ENCODE measurements around the gene MCUR1.
"Not testable (repeated sequence)": the region's sequence is repeated elsewhere in the genome, so short reads cannot be mapped to it uniquely, and the experiment has no call there.

MCUR1 gene

DNA sequence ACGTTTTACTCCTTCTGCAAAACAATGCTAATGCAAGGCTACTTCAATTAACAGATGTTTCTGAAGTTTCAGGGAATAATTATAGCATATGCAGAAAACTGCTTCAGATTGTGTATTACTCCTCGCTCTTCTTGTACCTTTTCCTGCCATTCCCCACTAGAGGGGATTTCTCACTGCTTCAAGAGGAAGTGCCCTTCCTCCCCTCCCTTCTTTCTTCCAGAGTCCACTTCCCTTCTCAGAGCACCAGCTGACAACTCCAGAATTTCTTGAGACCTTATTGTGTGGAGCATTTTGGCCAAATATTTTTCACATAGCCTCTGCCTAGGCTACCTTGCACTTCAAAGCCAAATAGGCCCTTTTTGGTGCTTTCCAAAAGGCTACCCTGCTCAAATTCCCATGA, 12.7 kb upstream of the MCUR1 start:
- no peak for DNase-seq

DNA sequence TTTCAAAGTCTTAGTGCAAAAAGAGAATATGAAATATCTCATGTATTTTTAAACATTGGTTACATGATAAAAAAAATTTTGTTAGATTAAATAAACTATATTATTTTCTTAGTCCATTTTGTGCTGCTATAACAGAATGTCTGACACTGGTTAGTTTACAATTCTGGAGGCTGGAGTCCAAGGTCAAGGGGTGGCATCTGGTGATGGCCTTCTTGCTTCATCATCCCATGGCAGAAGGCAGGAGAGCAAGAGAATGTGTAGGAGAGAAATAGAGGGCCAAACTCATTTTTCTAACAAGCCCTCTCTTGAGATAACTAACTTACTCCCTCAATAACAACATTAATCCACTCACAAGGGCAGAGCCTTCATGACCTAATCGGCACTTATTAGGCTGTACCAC, 11.5 kb upstream of the MCUR1 start:
- DNase-seq = no peak

DNA sequence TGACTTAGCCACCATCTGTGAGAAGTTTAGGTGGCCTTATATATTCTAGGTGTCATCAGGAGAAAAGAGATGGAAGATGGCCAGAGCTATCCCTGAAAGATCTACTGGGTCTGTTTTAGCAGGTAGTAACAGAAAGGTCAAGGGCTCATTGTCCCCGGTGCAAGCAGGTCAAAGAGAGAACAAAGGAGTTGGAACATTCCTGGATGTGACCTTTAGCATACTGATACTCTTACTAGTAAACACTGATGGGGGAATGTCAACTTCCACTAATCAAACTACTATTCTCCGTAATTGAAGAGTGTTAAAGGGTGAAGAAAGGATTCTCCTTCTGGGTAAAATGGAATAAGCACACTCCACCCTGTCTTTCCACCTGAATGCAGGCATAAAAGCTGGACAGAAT, 4.0 kb upstream of the MCUR1 start:
- DNase-seq = no peak

DNA sequence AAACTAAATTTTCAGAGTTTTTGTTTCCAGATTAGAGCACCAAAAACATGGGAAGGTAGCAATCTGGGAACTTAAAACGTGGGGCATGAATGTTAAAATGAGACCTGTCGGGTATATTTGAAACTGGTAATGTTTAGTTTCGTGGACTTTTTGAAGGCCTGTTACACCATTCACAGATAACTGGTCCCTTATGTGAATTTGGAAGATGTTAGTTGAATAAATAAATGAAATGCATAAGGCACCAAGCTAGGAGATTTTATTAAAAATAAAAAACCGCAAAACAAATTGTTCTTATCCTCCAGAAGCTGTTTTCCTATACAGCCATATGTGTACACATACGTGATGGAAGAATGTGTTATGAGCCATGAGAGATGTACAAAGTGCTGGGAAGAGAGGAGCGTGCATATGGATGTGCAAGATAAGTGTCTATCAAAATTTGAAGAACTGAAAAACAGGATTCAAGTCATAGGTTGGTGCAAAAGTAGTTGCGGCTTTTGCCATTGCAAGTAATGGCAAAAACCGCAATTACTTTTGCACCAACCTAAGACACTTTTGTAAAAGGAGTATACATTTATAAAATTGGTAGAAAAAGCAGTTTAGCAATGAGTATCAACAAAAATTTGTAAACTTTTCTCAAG, 700 bp upstream of the MCUR1 start:
- DNase-seq = no peak

DNA sequence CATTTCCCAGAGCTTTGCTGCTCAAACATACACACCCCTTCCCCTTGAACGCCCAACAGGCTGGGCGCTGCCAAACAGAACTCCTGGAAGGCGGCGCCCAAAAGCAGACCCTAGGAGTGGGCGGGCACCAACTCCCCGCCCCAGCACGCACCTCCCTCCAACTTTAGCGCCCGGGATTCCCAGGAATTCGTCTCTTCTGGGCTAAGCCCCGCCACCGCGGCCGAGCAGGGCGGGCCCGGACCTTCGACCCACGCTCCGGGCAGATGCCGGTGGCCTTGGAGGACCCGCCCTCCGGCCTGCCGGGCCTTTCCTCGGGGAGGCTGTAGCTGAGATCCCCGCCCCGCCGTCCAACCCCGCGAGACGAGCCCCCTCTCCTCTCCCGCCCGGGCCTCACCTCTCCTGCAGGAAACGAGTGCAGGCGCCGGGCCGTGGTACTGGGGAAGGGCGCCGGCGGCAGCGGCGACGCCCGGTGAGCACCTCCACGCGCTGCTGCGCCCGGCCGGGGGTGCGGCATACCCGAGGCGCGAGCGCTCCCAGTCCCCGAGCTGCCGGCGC, 659 bp downstream of the MCUR1 start:
- DNase-seq = peak; percentile 42 to 66

DNA sequence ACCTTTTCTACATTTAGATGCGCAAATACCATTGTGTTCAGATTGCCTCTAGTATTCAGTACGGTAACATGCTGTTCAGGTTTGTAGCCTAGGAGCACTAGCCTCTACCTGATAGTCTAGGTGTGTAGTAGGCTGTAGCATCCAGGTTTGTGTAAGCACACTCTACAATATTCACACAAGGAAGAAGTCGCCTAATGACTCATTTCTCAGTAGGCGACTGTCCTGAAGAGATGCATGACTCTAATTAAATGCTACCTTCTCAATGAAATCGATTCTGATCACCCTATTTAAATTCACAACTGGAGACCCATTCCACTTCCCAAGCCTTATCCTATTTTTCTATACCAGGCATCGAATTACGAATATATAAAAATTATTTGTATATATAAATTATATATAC, 1.3 kb downstream of the MCUR1 start:
- no peak for DNase-seq

DNA sequence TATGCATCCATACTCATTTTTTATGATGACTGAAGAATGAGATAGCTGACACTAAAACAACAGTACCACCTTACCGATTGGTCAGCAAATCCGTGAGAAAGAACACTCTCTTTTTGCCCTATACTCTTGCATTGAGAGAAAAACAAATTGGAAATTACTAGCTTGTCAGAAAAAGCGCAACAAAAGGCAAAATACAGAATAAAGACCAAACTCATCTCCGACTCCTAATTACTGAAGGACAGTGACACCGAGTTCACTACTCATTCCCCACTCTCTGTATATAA, 2.1 kb downstream of the MCUR1 start:
- DNase-seq = no peak

DNA sequence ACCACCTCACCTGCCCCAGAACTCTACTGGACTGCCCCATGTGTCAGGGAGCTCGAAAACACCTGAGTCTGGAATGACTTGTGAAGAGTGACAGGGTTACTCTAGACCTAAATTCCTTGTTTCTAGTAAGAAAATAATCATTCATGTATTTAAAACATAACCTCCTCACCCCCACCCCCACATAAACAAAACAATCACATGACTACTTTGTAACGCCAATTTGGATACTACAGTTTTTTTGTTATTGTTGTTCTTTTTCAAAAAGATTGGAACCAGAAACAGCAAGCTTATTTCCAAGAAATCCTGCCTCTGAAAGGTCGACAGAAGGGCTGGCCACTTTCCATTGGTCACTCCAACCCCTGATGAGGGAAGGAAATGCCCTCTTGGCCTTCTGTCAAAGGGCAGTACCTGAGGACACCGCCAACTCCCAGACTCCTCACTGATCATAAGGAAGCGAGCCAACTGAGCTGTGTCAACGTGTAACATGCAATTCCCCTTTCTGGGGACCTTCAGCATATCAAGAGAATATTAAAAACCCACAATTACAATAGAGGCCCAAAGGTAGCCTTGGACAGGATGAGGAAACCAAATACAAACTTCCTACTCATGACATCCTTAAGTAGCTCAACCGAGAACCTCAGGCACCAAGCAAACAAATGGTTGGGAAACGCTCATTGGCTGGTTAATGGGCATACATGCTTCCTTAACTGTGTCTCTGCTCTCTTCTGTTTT, 2.6 kb downstream of the MCUR1 start:
- no peak for DNase-seq

DNA sequence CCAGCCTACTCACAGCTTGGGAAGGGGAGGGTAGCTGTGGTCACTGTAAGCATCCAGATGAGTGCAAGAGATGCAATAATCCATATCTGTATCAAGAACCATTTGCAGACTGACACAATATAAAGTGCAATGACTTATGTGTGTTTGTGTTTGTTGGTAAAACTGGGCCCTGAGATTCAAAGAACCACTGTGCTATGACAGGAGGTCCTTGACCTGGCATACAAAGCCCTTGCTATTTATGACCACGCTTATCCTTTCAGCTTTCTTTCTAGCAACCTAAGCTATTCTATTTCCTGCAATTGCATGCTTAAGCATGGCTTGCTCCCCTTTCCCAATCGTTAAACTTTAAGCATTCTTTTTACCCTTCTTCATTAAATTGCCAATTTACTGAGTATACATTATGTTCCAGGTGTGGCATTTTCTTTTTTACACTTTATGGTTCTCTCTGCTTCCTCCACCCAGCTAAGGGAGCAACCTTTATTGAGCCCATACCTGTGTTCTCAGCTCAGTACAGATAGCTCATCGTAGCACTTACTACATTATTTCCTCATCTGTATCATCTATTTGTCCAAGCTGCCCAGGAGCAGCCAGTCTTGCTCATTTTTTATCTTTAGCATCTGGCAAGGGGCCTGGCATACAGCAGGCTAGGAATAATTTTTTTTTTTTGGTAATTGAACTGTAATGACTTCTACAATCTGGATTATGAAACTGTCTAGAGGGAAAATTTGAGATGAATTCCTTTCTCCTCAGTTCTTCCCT, 3.5 kb downstream of the MCUR1 start:
- no peak for DNase-seq

DNA sequence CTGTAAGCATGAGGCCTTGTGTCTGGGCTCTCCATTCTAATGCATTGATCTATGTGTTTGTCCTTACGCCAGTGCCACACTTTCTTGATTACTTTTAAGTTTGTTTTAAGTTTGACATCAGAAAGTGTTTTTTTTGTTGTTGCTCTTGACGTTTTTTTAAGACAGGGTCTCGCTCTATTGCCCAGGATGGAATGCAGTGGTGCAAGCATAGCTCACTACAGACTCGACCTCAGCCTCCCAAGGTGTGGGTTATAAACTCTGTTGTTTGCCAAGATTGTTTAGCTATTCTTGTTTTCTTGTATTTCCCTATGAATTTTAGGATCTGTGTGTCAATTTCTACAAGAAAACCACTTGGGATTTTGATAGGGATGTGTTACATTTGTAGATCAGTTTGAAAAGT, 5.6 kb downstream of the MCUR1 start:
- no peak for DNase-seq

DNA sequence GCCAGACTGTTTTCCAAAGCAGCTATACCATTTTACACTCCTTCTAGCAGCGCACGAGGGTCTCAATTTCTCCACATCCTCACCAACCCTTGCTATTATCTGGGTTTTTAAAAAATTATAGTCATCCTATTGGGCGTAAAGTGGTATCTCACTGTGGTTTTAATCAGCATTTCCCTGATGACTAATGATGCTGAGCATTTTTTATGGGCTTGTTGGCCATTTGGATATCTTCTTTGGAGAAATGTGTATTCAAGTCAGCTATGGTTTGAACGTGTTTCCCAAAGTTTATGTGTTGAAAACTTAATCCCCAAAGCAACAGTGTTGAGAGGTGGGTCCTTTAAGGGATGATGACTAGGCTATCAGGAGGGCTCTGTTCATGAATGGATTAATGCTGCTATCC, 6.7 kb downstream of the MCUR1 start:
- no peak for DNase-seq

DNA sequence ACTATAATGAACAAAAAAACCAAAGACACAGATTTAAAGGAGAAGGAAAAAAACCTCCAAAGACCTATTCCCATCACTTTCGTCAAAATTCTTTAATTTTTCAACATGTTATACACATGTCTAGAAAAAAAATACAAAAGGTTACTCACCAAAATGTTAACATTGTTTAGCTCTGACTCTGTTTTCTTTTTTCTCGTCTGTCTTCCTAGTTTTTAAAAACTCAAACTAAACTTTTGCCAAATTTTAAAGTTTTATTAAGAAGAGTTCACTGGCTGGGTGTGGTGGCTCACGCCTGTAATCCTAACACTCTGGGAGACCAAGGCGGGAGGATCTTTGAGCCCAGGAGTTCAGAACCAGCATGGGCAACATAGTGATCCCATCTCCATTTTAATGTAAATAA, 10.8 kb downstream of the MCUR1 start:
- DNase-seq = no peak

DNA sequence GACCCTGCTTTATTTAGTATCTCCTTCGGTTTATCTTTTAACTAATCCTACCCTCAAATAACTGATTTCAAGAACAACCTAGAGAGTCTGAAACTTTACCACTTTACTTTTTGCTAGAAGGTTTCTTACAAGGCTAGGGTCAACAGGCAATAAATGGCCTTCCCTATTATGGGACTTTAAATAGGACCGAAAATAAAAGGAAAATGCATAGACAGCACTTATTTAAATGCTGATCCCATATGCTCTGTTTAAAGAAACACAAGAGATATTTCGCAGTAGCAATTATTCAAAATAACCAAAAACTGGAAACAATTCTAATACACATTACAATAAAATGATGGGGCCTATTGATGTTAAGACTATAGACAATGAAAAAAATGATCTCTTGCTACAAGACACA, 13.7 kb downstream of the MCUR1 start:
- no peak for DNase-seq

DNA sequence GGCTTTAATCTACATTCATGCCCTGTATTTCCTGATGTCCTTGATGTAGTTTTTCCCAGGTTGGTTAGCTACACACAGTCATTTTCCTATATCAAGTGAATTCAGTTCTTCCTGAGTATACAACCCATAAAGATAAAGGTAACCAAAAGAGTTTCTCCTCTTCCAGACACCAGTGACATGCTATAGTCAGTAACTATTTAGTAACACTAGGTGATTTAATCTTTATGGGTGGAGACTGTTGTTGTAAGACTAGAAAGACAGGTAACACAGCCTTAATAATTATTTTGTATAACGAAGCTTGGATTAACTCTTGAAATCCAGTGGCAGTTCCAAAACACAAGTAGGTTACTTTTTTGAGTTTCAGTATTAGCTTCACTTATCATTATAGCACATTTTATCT, 17.6 kb downstream of the MCUR1 start:
- no peak for DNase-seq

DNA sequence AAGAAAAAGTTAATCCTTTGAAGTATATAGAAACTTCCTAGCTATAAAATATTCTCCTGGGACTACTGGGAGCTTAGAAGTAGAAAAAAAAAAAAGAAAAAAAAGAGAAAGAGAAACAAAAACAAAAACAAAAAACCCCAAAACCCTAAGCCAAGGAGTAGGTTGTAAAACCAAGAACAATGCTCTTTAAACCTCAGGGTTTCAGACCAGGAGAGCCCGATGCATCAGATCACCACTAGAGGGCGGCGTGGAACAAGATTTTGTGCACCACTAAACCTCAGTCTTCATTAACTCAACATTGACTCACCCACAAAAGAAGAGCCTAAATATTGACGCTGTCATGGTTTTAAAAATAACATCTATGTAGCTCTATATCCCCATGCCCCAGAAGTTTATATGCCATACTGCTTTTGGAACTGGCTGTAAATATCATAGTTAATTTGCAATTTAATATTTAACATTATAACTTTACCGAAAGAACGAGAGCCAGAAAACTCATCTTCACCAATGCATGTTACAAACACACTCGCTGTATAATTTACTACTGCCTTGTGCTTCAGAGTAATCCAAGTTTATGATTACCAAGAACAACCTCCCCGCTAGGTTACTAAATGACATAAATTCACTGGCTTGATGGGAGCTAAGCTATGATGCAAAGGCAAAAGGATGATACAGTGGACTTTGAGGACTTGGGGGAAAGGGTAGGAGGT, 19.2 kb downstream of the MCUR1 start:
- peak; percentile 39 to 64 for DNase-seq

DNA sequence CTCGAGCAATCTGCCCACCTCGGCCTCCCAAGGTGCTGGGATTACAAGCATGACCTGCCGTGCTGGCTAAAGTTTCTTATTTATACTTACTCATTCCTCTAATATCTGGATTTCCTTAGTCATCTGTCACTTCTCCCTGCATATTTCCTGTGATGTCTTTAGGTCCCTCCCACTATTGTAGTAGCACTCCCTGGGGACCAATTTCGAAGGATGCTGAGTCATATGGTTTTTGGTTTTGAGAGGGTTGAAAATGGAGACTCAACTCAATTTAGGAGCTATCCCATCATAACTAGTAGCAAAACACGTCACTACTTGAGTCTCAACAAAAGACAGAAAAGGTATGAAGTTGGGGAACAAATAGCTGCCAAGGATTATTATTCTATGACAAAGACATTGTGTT, 20.2 kb downstream of the MCUR1 start:
- DNase-seq = peak in 1 of 2 experiments; percentile 41

DNA sequence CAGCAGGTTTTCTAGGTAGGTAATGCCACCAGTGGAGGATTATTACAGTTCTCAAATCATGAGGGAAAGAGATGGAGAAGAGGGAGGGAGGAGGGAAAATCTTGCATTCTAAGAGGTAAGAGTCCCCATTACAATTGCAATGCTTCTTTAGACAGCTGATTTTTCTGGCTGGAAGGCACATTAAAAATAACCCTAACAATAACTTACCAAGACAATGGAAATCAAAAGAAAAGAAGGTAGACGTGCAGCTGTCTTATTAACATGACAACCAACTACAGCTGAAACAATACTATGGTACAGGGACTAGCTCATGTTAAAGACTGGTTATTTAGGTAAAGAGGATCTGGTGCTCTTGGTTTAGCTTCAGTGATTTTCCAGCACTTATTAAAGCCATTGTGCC, 24.6 kb downstream of the MCUR1 start:
- no peak for DNase-seq

DNA sequence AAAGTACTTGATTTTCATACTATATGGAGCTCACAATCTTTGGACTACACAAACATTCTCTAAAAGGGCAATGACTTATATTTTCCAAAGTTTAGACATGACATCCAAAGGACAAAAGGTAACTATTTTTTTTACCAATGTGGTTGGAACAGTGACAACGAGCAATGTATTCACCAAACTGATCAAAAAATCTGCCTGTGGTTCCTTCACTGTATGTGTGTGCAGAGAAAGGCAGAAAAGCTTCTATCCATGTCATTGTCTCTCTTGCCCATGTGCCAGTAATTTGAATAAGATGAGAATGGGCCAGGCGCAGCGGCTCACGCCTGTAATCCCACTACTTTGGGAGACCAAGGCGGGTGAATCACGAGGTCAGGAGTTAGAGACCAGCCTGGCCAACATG, 25.5 kb downstream of the MCUR1 start:
- no peak for DNase-seq

DNA sequence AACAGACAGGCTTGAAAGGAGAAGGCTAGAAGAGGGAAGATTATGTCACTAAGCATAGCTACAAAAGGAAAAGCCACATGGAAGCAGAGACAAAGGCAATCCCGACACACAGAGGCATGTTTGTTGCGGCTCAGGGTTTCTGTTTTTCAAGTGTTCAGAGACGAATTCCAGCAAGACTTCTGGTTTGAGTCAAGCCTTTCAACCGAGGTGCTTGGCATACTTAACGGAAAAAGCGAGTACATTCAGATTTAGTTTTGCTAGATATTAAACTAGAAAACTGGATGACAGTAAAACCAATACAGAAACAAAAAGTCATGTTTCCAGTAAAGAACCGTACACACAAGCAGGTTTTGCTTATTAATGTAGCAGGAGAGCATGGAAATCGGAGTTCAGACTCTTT, 27.2 kb downstream of the MCUR1 start:
- DNase-seq = no peak

DNA sequence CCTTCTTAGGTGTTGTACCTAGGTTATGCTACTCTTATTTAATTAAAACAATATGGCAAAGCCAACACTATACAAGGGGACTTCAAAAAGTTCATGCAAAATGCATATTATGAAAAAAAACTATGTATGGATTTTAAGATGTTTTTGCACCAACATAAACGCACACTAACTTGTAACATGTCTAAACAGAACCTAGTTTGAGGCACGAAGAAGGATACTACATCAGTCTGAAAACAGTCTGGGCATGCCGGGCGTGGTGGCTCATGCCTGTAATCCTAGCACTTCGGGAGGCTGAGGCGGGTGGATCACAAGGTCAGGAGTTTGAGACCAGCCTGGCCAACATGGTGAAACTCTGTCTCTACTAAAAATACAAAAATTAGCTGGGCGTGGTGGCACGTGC, 34.2 kb downstream of the MCUR1 start:
- DNase-seq = not testable (repeated sequence)

DNA sequence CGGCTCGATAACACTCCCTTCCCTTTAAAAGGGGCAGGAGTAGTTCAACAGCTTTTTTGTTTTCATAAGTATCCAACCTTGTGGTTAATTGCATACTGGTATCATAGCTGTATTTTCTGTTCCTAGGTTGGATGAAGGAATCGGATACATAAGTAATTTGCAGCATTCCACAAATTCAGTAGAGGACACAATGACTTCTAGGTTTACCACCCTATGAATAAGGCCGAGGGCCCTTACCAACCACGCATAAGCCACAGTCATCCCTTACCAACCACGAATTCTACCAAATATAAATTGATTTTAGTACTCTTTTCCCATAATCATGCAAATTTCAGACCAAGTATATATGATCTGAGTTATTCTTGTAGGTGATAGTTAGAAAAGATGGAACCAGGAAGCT, 36.3 kb downstream of the MCUR1 start:
- no peak for DNase-seq

DNA sequence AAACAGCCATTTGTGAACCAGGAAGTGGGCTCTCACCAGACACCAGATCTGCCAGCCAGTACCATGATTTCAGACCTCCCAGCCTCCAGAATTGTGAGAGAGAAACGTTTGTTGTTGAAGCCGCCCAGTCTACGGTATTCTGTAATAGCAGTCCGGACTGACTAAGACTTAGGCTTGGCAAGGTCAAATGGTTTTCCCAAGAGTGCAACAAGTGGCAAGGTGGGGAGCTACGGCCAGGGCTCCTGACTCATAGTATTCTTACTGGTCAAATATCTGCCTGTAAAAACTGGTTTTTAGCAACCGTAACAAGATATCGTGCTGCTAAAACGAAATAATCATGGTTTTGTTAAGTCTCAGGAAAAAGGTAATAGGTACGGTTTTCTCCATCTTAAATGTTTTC, 37.8 kb downstream of the MCUR1 start:
- no peak for DNase-seq

DNA sequence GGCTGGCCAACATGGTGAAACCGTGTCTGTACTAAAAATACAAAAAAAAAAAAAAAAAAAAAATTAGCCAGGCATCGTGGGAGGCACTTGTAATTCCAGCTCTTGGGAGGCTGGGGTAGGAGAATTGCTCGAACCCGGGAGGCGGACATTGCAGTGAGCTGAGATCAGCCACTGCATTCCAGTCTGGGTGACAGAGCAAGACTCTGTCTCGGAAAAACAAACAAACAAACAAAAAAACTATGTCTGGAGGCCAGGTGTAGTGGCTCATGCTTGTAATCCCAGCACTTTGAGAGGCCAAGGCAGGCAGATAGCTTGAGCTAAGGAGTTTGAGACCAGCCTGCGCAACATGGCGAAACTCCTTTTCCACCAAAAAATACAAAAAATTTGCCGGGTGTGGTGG, 38.9 kb downstream of the MCUR1 start:
- DNase-seq = not testable (repeated sequence)
